Daoy (cell line): ENCODE measurements around the gene ALOX5. TPM values are rescaled to one million over a fixed set of nuclear protein-coding genes. Genes with fewer than 3 reads are reported as not detected.

Experiments used
- DNase-seq: peaks from one replicate; pipeline ENCODE4 v3.0.0-alpha.2; 2015; ENCODE audit warnings: low read depth
- total RNA-seq: library from RNA; depleted of rRNA; stranded (reverse); fragments of >200 nt; shearing (Covaris generic); gene quantifications from 2 replicates; pipeline ENCODE4 v1.2.3, GENCODE V29; 2014

ALOX5 gene
- total RNA-seq, 1 experiment from 2014 or later: 0.06 TPM

GRCh38 chr10:45443101-45444009 is 69.3 kb downstream of the ALOX5 start:
- no peak for DNase-seq

GRCh38 chr10:45444022-45444421 is 70.0 kb downstream of the ALOX5 start:
- DNase-seq: no peak

GRCh38 chr10:45444976-45445898 is 71.2 kb downstream of the ALOX5 start:
- DNase-seq: no peak

GRCh38 chr10:45446858-45447257 is 72.8 kb downstream of the ALOX5 start:
- no peak for DNase-seq

- DNase-seq: no peak
These were observed 73.4 kb downstream of the ALOX5 start for GRCh38 chr10:45447416-45447815.

- DNase-seq: no peak
These were observed 76.8 kb downstream of the ALOX5 start for GRCh38 chr10:45450866-45451265.

GRCh38 chr10:45451407-45451806 is 77.4 kb downstream of the ALOX5 start:
- no peak for DNase-seq

- DNase-seq: no peak
These were observed 78.3 kb downstream of the ALOX5 start for GRCh38 chr10:45452268-45452667.

- DNase-seq: no peak
These were observed 78.9 kb downstream of the ALOX5 start for GRCh38 chr10:45452743-45453452.

GRCh38 chr10:45453639-45454255 is 79.7 kb downstream of the ALOX5 start:
- no peak for DNase-seq

GRCh38 chr10:45454262-45454661 is 80.2 kb downstream of the ALOX5 start:
- no peak for DNase-seq

GRCh38 chr10:45454859-45455258 is 80.8 kb downstream of the ALOX5 start:
- DNase-seq: no peak

GRCh38 chr10:45456233-45456632 is 82.2 kb downstream of the ALOX5 start:
- DNase-seq: no peak

- DNase-seq: no peak
These were observed 82.8 kb downstream of the ALOX5 start for GRCh38 chr10:45456822-45457221.

- DNase-seq: no peak
These were observed 83.5 kb downstream of the ALOX5 start for GRCh38 chr10:45457487-45457886.

- no peak for DNase-seq
These were observed 86.3 kb downstream of the ALOX5 start for GRCh38 chr10:45460235-45460878.

GRCh38 chr10:45461034-45461433 is 87.0 kb downstream of the ALOX5 start:
- DNase-seq: no peak

GRCh38 chr10:45463244-45464116 is 89.5 kb downstream of the ALOX5 start:
- no peak for DNase-seq

- DNase-seq: peak; percentile 63
These were observed 91.0 kb downstream of the ALOX5 start for GRCh38 chr10:45464958-45465567.
